Brain pericyte (primary cell): ENCODE measurements around the gene CLRN3.
A peak's percentile ranks its signal among the peaks of the same experiment; 100 is the strongest.

Experiments
- DNase-seq: peaks from one replicate; pipeline ENCODE4 v3.0.0-alpha.2; 2012; ENCODE audit warnings: low read depth, low spot score

CLRN3 gene

GRCh38 chr10:127892743-127893142 is at the start of gene CLRN3:
TSS of gene CLRN3 (minus strand) at chr10:127892941. CDS start at chr10:127892784, 157 bp downstream.
- DNase-seq = no peak

- DNase-seq = no peak
Measured at GRCh38 chr10:127940866-127941640, 48.3 kb upstream of the CLRN3 start.

GRCh38 chr10:127939786-127940330 is 47.1 kb upstream of the CLRN3 start:
- DNase-seq = no peak

GRCh38 chr10:127937915-127938463 is 45.2 kb upstream of the CLRN3 start:
- DNase-seq = no peak

- DNase-seq = no peak
Measured at GRCh38 chr10:127937069-127937468, 44.3 kb upstream of the CLRN3 start.

- no peak for DNase-seq
Measured at GRCh38 chr10:127935071-127935561, 42.4 kb upstream of the CLRN3 start.

- no peak for DNase-seq
Measured at GRCh38 chr10:127934383-127934782, 41.6 kb upstream of the CLRN3 start.

GRCh38 chr10:127933271-127933670 is 40.5 kb upstream of the CLRN3 start:
- DNase-seq = no peak

GRCh38 chr10:127932521-127933270 is 40.0 kb upstream of the CLRN3 start:
- DNase-seq = no peak

- DNase-seq = no peak
Measured at GRCh38 chr10:127928021-127928806, 35.5 kb upstream of the CLRN3 start.

GRCh38 chr10:127926455-127926854 is 33.7 kb upstream of the CLRN3 start:
- no peak for DNase-seq

- DNase-seq = no peak
Measured at GRCh38 chr10:127925471-127926207, 32.9 kb upstream of the CLRN3 start.

- no peak for DNase-seq
Measured at GRCh38 chr10:127923646-127924045, 30.9 kb upstream of the CLRN3 start.

- DNase-seq = peak; percentile 42
Measured at GRCh38 chr10:127922675-127923366, 30.1 kb upstream of the CLRN3 start.

- no peak for DNase-seq
Measured at GRCh38 chr10:127922206-127922605, 29.5 kb upstream of the CLRN3 start.

GRCh38 chr10:127921753-127922145 is 29.0 kb upstream of the CLRN3 start:
- DNase-seq = no peak

- DNase-seq = no peak
Measured at GRCh38 chr10:127921075-127921752, 28.5 kb upstream of the CLRN3 start.

GRCh38 chr10:127920306-127921074 is 27.7 kb upstream of the CLRN3 start:
- DNase-seq = no peak
